NB4 (cell line): Measurements from ENCODE around the gene DICER1.

Source experiments
- CTCF ChIP-seq: IDR thresholded peaks from one replicate; pipeline ENCODE4 v1.5.1; 2012; ENCODE audit warnings: low read depth, low read length
- POLR2A ChIP-seq: IDR thresholded peaks from 2 replicates; pipeline ENCODE4 v1.6.1; 2011; ENCODE audit warnings: mild to moderate bottlenecking; ENCODE audit not compliant: insufficient read length; ENCODE audit errors: extremely low read depth

- TF ChIP-seq CTCF, result no peak
- no peak for TF ChIP-seq POLR2A
Measured at GRCh38 chr14:95064734-95065133, 92.6 kb downstream of the DICER1 start.
